Skeletal muscle cell (primary cell): Measurements from ENCODE around the gene SCYL1.

Source experiments
- DNase-seq: peaks from one replicate; pipeline ENCODE4 v3.0.0-alpha.2; 2010; ENCODE audit warnings: low read depth
- H3K4me3 ChIP-seq: 2 replicates; pipeline ENCODE4 v1.5.1; 2011; ENCODE audit warnings: low read depth, mild to moderate bottlenecking, control low read depth, low read length, moderate library complexity

The SCYL1 gene

DNA sequence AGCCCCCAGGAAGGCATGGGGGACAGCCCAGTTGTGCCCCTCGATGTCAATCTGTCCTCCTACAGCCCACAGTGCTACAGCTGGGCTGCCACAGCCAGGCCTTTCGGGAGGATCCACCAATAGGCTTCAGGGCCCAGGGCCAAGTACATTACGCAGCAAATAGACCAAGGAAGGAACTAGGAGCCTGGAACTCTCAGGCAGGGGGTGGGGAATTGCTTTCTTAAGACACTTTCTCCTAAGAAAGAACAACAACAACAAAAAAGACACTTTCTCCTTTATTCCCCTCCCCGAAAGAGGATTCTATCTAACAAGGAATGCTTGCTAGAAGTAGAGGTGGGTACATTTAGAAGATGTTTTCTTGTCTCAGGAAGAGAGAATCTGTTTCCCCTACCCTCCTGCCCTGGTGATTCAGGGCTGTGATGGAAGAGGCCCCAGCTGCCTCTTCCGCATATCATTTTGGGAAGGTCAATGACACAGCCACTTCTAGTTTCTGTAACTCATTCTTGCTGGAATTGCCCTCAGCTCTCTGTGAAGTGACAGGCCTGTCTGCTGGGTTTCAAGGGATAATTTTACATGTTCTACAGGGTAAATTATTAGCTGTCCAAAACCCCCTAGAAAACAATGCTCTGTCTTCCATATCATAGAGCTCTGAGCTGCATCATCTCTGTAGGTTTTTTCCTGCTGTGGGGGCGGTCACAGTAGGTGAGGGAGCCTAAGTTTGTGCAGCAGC lies 32.1 kb upstream of the SCYL1 start:
- peak; percentile 75 for DNase-seq
- no peak overlapping the region for H3K4me3 ChIP-seq

DNA sequence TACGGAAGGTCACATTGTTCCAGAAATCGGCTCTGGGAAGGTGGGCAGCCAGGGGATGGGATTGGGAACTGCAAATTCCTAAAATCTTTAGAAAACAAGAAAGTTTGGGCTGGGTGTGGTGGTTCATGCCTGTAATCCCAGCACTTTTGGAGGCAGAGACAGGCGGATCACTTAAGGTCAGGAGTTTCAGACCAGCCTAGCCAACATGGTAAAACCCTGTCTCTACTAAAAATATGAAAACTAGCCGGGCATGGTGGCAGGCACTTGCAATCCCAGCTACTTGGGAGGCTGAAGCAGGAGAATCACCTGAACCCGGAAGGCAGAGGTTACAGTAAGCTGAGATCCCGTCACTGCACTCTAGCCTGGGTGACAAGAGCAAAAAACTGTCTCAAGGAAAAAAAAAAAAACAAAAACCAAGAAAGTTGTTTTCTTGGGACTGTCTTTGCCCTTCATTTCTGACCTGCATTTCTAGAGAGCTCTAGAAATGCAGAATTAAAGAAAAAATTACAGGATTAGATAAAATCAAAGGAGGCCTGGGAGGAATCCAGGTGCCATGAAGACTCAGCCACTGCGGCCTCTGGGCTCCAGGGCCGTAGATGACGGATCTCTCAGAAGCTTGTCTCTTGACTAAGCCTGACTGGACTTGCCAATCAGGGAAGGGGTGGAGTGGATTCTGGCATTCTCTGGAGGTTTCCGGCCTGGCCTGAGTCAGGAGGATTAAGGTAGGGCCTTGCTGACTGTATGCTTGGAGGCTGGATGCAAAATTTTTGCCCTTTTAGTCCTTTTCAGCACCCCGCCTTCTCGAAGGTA lies 31.3 kb upstream of the SCYL1 start:
- peak; percentile 88 for DNase-seq
- H3K4me3 ChIP-seq = no peak overlapping the region

- no peak for DNase-seq
- peak overlapping the region; percentile 28 for H3K4me3 ChIP-seq
These were observed 28.4 kb upstream of the SCYL1 start for GRCh38 chr11:65496304-65497140.

DNA sequence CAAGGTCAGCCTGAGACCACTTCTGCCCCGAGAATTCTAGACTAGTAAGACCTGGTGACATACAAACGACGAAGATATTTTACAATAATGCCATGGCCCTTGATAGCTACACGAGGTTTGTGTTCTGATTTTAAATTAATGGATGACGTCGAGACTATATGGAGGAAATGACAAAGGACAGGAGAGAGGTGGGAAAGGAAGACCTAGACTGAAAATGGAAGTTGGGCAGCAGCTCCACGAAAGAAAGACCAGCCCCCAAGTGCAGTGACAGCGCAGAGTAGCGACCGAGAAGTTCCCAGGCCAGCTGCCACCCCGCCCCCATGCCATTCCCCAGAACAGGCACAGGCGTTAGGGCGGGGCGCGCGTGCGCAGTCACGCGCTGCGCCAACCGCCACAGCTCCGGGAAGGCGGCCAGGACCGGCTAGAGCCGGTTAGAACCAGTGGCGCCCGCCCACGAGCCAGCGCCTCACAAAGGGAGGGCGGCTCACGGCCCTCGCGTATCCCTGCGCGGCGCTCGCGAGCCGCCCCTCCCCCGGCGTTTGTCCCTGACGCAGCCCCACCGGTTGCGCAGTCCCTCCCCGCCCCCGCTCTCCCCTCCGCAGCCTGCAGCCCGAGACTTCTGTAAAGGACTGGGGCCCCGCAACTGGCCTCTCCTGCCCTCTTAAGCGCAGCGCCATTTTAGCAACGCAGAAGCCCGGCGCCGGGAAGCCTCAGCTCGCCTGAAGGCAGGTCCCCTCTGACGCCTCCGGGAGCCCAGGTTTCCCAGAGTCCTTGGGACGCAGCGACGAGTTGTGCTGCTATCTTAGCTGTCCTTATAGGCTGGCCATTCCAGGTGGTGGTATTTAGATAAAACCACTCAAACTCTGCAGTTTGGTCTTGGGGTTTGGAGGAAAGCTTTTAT lies 27.5 kb upstream of the SCYL1 start:
- DNase-seq = peak; percentile 98
- H3K4me3 ChIP-seq = peak overlapping the region; percentile 82

DNA sequence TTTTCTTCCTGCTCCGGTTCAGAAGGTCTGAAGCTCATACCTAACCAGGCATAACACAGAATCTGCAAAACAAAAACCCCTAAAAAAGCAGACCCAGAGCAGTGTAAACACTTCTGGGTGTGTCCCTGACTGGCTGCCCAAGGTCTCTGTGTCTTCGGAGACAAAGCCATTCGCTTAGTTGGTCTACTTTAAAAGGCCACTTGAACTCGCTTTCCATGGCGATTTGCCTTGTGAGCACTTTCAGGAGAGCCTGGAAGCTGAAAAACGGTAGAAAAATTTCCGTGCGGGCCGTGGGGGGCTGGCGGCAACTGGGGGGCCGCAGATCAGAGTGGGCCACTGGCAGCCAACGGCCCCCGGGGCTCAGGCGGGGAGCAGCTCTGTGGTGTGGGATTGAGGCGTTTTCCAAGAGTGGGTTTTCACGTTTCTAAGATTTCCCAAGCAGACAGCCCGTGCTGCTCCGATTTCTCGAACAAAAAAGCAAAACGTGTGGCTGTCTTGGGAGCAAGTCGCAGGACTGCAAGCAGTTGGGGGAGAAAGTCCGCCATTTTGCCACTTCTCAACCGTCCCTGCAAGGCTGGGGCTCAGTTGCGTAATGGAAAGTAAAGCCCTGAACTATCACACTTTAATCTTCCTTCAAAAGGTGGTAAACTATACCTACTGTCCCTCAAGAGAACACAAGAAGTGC lies 26.7 kb upstream of the SCYL1 start:
- H3K4me3 ChIP-seq = peak overlapping the region; percentile 82
- no peak for DNase-seq

- no peak for DNase-seq
- H3K4me3 ChIP-seq = peak overlapping the region; percentile 82
These were observed 26.2 kb upstream of the SCYL1 start for GRCh38 chr11:65498727-65498976.

- H3K4me3 ChIP-seq = peak within 1 kb of the TSS; percentile 82
- DNase-seq = peak; percentile 89
These were observed 25.7 kb upstream of the SCYL1 start, which contains the start of gene MALAT1 for GRCh38 chr11:65498977-65499712. Gene MALAT1 (plus strand): TSS chr11:65499045.

GRCh38 chr11:65499713-65500386 lies 25.0 kb upstream of the SCYL1 start:
- peak overlapping the region; percentile 82 for H3K4me3 ChIP-seq
- no peak for DNase-seq

DNA sequence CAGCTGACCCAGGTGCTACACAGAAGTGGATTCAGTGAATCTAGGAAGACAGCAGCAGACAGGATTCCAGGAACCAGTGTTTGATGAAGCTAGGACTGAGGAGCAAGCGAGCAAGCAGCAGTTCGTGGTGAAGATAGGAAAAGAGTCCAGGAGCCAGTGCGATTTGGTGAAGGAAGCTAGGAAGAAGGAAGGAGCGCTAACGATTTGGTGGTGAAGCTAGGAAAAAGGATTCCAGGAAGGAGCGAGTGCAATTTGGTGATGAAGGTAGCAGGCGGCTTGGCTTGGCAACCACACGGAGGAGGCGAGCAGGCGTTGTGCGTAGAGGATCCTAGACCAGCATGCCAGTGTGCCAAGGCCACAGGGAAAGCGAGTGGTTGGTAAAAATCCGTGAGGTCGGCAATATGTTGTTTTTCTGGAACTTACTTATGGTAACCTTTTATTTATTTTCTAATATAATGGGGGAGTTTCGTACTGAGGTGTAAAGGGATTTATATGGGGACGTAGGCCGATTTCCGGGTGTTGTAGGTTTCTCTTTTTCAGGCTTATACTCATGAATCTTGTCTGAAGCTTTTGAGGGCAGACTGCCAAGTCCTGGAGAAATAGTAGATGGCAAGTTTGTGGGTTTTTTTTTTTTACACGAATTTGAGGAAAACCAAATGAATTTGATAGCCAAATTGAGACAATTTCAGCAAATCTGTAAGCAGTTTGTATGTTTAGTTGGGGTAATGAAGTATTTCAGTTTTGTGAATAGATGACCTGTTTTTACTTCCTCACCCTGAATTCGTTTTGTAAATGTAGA lies 24.3 kb upstream of the SCYL1 start:
- H3K4me3 ChIP-seq = peak overlapping the region; percentile 82
- DNase-seq = no peak

GRCh38 chr11:65501186-65501471 lies 23.8 kb upstream of the SCYL1 start:
- H3K4me3 ChIP-seq = peak overlapping the region; percentile 82

GRCh38 chr11:65501472-65502273 lies 23.2 kb upstream of the SCYL1 start:
- DNase-seq = no peak
- peak overlapping the region; percentile 82 for H3K4me3 ChIP-seq

More at GRCh38 chr11:65501186-65501471, 23.8 kb upstream of the SCYL1 start:
- DNase-seq = no peak

GRCh38 chr11:65502274-65502554 lies 22.7 kb upstream of the SCYL1 start:
- peak overlapping the region; percentile 82 for H3K4me3 ChIP-seq
- DNase-seq = no peak

- DNase-seq = no peak
- H3K4me3 ChIP-seq = peak overlapping the region; percentile 82
These were observed 22.1 kb upstream of the SCYL1 start for GRCh38 chr11:65502555-65503367.

DNA sequence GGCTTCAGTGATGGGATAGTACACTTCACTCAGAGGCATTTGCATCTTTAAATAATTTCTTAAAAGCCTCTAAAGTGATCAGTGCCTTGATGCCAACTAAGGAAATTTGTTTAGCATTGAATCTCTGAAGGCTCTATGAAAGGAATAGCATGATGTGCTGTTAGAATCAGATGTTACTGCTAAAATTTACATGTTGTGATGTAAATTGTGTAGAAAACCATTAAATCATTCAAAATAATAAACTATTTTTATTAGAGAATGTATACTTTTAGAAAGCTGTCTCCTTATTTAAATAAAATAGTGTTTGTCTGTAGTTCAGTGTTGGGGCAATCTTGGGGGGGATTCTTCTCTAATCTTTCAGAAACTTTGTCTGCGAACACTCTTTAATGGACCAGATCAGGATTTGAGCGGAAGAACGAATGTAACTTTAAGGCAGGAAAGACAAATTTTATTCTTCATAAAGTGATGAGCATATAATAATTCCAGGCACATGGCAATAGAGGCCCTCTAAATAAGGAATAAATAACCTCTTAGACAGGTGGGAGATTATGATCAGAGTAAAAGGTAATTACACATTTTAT lies 21.4 kb upstream of the SCYL1 start:
- DNase-seq = no peak
- H3K4me3 ChIP-seq = peak overlapping the region; percentile 82

- peak overlapping the region; percentile 82 for H3K4me3 ChIP-seq
- no peak for DNase-seq
These were observed 20.8 kb upstream of the SCYL1 start for GRCh38 chr11:65503949-65504673.
